ENCODE data around the gene HS1BP3.

GRCh38 chr2:20684581-20685063 is 33.7 kb upstream of the HS1BP3 start:
- TF ChIP-seq CTCF (IDR thresholded peaks at IDR 0.05; ENCODE audit: extremely low read depth in 1 of 2, insufficient read depth in 1 of 2, low read depth in 1 of 2, low read length in 2 of 2) (no peak), POLR2AphosphoS5 (IDR thresholded peaks at IDR 0.05; ENCODE audit: insufficient read depth, low read depth, low read length) (no peak), POLR2A (IDR thresholded peaks at IDR 0.05; ENCODE audit: low read depth, low read length) (no peak)
